22Rv1 (cell line): Measurements from ENCODE around the gene VPS11.

ENCODE experiments used
- H3K27ac ChIP-seq: fragments of 450-650 bp; 2 replicates; pipeline ENCODE4 v1.5.1; 2017
- ZFX ChIP-seq: fragments of 450-650 bp; IDR thresholded peaks from 2 replicates; pipeline ENCODE4 v1.6.1; 2017; ENCODE audit warnings: antibody characterized with exemption, borderline replicate concordance
- TF ChIP-seq, protein P1 (sequence below): fragments of 450-650 bp; IDR thresholded peaks from 2 replicates; pipeline ENCODE4 v1.5.1; 2017; ENCODE audit warnings: mild to moderate bottlenecking

The VPS11 gene

DNA sequence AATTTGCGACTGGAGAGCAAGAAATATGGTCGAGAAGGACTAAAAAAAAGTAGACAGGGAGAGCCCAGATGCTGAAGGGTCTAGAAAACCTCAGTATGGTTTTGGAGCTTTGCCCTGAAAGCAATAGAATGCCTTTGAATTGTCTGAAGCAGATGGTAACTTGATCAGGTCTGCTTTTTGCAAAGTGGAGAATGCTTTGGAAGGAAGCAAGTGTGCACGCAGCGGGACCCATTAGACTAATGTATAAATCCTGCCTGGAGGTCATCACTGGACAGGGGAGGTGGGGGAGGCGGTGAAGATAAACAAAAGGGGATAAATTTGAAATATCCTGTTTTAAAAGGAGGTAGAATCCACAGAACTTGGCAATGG lies 53.0 kb downstream of the VPS11 start:
- TF ChIP-seq, protein P1, sequence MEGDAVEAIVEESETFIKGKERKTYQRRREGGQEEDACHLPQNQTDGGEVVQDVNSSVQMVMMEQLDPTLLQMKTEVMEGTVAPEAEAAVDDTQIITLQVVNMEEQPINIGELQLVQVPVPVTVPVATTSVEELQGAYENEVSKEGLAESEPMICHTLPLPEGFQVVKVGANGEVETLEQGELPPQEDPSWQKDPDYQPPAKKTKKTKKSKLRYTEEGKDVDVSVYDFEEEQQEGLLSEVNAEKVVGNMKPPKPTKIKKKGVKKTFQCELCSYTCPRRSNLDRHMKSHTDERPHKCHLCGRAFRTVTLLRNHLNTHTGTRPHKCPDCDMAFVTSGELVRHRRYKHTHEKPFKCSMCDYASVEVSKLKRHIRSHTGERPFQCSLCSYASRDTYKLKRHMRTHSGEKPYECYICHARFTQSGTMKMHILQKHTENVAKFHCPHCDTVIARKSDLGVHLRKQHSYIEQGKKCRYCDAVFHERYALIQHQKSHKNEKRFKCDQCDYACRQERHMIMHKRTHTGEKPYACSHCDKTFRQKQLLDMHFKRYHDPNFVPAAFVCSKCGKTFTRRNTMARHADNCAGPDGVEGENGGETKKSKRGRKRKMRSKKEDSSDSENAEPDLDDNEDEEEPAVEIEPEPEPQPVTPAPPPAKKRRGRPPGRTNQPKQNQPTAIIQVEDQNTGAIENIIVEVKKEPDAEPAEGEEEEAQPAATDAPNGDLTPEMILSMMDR, result no peak
- TF ChIP-seq ZFX, result no peak
- peak overlapping the region; percentile 74 for H3K27ac ChIP-seq

DNA sequence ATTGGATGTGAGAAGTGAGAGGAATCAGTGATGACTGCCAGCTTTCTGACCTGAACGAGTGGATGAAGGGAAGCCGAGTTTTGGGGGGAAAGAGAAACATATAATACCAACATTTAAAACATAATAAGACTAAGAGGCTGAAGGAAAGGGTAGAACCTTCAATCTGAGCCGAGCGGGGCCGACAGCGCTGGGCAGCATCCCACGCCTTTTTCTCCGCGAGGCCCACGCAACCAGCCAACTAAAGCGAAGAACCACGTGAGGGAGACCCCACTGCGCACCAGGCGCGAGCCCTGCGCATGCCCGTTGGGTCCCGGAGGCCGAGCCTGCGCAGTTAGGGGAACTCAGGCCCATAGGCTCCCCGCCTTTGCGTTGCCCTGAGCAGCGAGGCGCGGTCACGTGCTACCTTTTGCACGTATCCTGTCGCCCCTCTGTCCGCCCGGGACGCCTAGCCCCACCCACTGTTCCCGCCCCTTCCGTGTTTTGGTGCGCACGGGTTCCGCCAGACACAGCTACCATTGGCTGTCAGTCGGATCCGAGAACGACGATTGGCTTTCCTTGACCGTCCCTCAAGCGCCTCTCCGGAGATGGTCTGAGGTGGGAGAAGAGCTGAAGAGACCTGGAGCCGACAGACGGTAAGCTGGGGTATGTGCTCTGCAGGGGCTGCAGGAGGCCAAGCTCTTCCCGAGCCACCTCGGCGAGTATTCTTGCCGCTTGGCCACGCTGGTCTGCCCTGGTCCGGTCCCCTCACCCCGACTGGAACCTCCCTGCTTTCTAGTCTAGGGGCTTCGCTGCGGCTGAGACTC lies 53.6 kb downstream of the VPS11 start, which contains the start of gene HINFP:
Gene HINFP, plus strand, starts transcription at position 573 of the 803 bp plus-strand sequence. CDS start 5,365 bp downstream, outside the sequence.
- no peak for TF ChIP-seq ZFX
- TF ChIP-seq, protein P1, result no peak
- H3K27ac ChIP-seq, result peak within 1 kb of the TSS; percentile 74

DNA sequence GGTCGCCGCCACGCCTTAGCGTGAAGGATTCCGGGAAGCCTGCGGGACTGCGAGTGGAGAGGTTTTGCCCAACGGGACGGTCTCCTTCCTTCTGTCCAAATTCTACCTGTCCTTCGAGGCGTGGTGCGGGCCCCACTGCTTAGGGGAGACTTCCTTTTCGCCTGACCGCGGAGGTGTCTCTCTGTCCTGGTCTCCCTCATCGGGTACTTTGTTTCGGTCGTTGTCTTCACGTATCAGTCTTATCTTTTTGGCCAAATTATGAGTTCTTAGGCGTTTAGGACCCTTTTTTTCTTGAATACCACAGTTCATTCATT lies 54.1 kb downstream of the VPS11 start:
- H3K27ac ChIP-seq, result peak overlapping the region; percentile 74
- TF ChIP-seq, protein P1, result no peak
- TF ChIP-seq ZFX, result no peak

DNA sequence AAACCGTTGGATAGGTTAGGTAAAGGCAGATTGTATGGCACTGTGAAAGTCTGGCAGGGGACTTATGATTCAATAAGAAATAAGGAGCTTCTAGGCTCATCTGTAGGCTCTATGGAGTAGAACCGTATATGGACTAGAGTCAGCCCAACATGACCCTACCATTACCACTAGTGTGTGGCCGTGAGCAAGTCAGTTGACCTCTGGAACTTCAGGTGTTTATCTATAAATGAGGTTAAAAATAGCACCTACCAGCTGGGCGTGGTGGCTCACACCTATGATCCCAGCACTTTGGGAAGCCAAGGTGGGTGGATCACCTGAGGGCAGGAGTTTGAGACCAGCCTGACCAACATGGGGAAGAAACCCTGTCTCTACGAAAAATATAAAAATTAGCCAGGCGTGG lies 58.2 kb downstream of the VPS11 start:
- TF ChIP-seq, protein P1, result no peak
- TF ChIP-seq ZFX, result no peak
- peak overlapping the region; percentile 53 for H3K27ac ChIP-seq

DNA sequence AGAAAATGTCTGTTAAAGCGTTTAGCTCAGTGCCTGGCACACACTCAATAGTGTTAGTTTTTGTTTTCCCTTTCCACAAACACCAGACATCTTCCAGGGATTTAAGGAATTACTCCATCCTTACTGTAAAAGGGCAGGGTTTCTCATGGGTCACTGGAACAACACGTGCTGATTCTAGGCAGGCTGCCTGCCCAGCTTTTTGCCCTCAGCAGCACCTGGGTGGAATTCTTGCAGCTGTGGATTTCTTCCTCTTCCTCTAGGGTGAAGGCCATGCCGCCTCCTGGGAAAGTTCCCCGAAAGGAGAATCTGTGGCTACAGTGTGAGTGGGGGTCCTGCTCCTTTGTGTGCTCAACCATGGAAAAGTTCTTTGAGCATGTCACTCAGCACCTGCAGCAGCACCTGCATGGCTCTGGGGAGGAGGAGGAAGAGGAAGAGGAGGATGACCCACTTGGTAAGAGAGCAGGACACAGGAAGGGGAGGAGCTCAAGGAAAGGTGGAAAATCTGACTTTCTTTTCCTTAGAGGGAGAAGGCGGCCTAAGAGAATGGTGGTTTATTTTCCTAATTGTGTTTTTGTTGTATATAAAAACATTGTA lies 59.2 kb downstream of the VPS11 start:
- peak overlapping the region; percentile 53 for H3K27ac ChIP-seq
- no peak for TF ChIP-seq ZFX
- TF ChIP-seq, protein P1, result no peak

DNA sequence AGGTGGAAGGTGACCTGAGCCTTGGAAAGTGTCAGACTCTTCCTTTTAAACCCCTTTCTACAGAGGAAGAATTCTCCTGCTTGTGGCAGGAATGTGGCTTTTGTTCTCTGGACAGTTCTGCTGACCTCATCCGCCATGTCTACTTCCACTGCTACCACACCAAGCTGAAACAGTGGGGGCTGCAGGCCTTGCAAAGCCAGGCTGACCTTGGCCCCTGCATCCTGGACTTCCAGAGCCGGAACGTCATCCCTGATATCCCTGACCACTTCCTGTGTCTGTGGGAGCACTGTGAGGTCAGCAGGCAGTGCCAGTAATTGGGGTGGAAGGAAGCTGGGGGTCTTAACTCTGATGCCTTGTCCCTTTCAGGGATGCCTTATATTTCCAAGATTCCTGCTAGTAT lies 63.0 kb downstream of the VPS11 start:
- no peak overlapping the region for H3K27ac ChIP-seq
- no peak for TF ChIP-seq ZFX
- TF ChIP-seq, protein P1, result no peak
